Ishikawa (cell line): Measurements from ENCODE around the gene SZT2.

ENCODE experiments used
- CEBPB ChIP-seq: IDR thresholded peaks from 2 replicates; pipeline ENCODE4 v1.6.1; 2012
- CREB1 ChIP-seq: IDR thresholded peaks from 2 replicates; pipeline ENCODE4 v1.6.1; 2012; ENCODE audit warnings: low read depth
- EGR1 ChIP-seq: IDR thresholded peaks from 2 replicates; pipeline ENCODE4 v1.6.1; 2012
- EP300 ChIP-seq: IDR thresholded peaks from 2 replicates; pipeline ENCODE4 v1.6.1; 2012; ENCODE audit warnings: borderline replicate concordance
- FOXM1 ChIP-seq: IDR thresholded peaks from 2 replicates; pipeline ENCODE4 v1.6.1; 2012; ENCODE audit warnings: low read depth, borderline replicate concordance
- NFIC ChIP-seq: IDR thresholded peaks from 2 replicates; pipeline ENCODE4 v1.6.1; 2012
- RAD21 ChIP-seq: IDR thresholded peaks from 2 replicates; pipeline ENCODE4 v1.6.1; 2012; ENCODE audit warnings: low read depth
- TAF1 ChIP-seq: IDR thresholded peaks from 2 replicates; pipeline ENCODE4 v1.6.1; 2012; ENCODE audit warnings: low read depth, mild to moderate bottlenecking
- TCF12 ChIP-seq: IDR thresholded peaks from 2 replicates; pipeline ENCODE4 v1.6.1; 2012; ENCODE audit warnings: low read depth
- TEAD4 ChIP-seq: IDR thresholded peaks from 2 replicates; pipeline ENCODE4 v1.6.1; 2012
- YY1 ChIP-seq: IDR thresholded peaks from 2 replicates; pipeline ENCODE4 v1.6.1; 2012; ENCODE audit warnings: low read depth
- ZBTB7A ChIP-seq: IDR thresholded peaks from 2 replicates; pipeline ENCODE4 v1.6.1; 2012; ENCODE audit warnings: low read depth
- TF ChIP-seq, protein P1 (sequence below): IDR thresholded peaks from 2 replicates; pipeline ENCODE4 v1.6.1; 2012; ENCODE audit warnings: low read depth, mild to moderate bottlenecking
- TF ChIP-seq, protein P2 (sequence below): IDR thresholded peaks from 2 replicates; pipeline ENCODE4 v1.6.1; 2012
- TF ChIP-seq, protein P3 (sequence below): IDR thresholded peaks from 2 replicates; pipeline ENCODE4 v1.6.1; 2012

The SZT2 gene

DNA sequence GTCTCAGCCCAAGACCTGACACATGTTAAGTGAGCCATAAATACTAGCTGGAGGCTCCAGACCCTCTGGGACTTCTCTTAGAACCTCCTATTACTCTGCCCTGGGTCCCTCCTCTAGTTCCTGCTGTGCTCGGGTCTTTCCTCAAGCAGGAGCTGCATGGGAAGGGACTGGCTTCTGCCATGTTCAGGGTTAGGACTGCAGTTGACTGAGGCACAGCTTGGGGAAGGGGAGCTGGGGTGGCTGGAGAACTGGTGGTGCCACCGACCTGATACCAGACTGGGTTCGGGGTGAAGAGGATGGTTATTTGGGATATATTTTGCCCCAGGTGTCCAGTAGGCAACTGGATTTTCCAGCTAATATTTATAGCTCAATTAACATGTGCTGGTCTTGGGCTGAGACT, 48.3 kb downstream of the SZT2 start:
- no peak for TF ChIP-seq YY1
- no peak for TF ChIP-seq TAF1
- no peak for TF ChIP-seq ZBTB7A
- TF ChIP-seq CREB1 = no peak
- no peak for TF ChIP-seq EP300
- no peak for TF ChIP-seq TCF12
- TF ChIP-seq RAD21 = no peak

DNA sequence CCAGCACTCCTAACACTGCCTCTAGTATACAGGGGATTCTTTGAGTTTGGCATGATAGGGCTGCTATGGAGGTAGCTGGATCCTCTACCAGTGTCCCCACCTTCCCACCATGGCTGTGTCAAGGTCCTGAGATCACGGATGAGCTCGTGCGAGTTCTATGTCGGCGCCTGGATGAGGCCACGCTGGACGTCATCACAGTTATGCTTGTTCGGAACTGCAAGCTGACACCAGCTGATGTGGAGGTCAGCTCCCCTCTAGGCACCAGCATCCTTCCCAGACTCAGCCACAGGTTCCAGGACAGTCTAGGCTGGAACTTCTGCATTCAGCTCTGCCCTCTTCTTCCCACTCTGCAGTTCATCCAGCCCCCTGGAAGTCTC, 48.9 kb downstream of the SZT2 start:
- TF ChIP-seq CEBPB (no peak), YY1 (no peak), CREB1 (no peak), NFIC (no peak)
- TF ChIP-seq, protein P1, sequence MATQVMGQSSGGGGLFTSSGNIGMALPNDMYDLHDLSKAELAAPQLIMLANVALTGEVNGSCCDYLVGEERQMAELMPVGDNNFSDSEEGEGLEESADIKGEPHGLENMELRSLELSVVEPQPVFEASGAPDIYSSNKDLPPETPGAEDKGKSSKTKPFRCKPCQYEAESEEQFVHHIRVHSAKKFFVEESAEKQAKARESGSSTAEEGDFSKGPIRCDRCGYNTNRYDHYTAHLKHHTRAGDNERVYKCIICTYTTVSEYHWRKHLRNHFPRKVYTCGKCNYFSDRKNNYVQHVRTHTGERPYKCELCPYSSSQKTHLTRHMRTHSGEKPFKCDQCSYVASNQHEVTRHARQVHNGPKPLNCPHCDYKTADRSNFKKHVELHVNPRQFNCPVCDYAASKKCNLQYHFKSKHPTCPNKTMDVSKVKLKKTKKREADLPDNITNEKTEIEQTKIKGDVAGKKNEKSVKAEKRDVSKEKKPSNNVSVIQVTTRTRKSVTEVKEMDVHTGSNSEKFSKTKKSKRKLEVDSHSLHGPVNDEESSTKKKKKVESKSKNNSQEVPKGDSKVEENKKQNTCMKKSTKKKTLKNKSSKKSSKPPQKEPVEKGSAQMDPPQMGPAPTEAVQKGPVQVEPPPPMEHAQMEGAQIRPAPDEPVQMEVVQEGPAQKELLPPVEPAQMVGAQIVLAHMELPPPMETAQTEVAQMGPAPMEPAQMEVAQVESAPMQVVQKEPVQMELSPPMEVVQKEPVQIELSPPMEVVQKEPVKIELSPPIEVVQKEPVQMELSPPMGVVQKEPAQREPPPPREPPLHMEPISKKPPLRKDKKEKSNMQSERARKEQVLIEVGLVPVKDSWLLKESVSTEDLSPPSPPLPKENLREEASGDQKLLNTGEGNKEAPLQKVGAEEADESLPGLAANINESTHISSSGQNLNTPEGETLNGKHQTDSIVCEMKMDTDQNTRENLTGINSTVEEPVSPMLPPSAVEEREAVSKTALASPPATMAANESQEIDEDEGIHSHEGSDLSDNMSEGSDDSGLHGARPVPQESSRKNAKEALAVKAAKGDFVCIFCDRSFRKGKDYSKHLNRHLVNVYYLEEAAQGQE = no peak

DNA sequence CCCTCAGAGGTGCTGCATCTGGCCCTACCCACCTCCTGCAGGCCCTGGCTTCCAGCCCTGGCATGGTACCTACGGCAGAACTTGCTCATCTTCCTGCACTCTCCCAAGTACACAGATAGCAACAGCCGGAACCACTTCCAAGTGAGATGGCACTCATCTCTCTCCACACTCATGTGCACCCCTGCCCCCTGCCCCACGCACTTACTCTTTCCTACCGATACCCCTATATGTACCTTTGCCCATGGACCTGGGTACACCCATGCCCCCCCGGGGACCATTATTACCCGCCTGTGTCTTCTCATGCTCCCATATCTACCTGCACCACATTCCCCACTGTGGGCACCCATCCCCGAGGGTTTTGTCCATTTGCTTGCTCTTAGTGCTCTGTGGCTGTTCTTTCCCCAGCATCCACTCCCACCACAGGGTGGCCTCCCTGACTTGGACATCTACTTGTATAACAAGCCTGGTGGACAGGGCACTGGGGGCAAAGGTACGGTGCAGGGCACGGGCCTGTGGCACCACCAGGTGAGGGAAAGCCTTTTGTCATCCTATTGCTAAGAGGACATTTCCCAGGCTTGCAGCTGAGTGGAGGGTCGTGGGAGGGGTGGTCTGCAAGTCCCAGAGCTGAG, 49.4 kb downstream of the SZT2 start:
- TF ChIP-seq TAF1 = no peak
- no peak for TF ChIP-seq CREB1
- no peak for TF ChIP-seq TEAD4
- TF ChIP-seq TCF12 = no peak
- TF ChIP-seq YY1 = no peak
- no peak for TF ChIP-seq EGR1
- TF ChIP-seq, protein P1 = no peak
- TF ChIP-seq CEBPB = no peak
- no peak for TF ChIP-seq EP300
- TF ChIP-seq, protein P2, sequence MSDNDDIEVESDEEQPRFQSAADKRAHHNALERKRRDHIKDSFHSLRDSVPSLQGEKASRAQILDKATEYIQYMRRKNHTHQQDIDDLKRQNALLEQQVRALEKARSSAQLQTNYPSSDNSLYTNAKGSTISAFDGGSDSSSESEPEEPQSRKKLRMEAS = no peak
- TF ChIP-seq RAD21 = no peak
- TF ChIP-seq, protein P3, sequence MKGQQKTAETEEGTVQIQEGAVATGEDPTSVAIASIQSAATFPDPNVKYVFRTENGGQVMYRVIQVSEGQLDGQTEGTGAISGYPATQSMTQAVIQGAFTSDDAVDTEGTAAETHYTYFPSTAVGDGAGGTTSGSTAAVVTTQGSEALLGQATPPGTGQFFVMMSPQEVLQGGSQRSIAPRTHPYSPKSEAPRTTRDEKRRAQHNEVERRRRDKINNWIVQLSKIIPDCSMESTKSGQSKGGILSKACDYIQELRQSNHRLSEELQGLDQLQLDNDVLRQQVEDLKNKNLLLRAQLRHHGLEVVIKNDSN = no peak
- TF ChIP-seq NFIC = no peak
- no peak for TF ChIP-seq ZBTB7A
- TF ChIP-seq FOXM1 = no peak

DNA sequence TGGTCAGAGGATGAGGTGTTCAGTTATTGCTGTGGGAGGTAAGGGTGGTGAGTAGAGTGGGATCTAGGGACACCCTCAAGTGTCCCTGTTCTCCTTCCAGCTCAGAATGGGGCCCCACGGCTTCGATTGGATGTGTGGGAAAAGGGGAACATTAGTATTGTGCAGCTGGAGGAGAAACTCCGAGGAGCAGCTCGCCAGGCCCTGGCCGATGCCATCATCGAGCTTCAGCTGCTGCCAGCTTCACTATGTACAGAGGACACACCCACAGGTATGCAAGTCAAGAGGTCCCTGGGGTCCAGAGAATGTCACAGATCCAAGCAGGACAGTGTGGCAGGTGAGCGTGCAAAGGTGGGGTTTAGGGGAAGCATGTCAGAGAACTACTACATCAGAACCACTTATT, 50.1 kb downstream of the SZT2 start:
- no peak for TF ChIP-seq TAF1
- TF ChIP-seq, protein P1 = no peak
- TF ChIP-seq NFIC = no peak
- no peak for TF ChIP-seq ZBTB7A
- TF ChIP-seq YY1 = no peak
- no peak for TF ChIP-seq EP300
- TF ChIP-seq TEAD4 = no peak
- no peak for TF ChIP-seq CREB1
- TF ChIP-seq TCF12 = no peak
- TF ChIP-seq, protein P2 = no peak
- no peak for TF ChIP-seq RAD21
- no peak for TF ChIP-seq FOXM1

DNA sequence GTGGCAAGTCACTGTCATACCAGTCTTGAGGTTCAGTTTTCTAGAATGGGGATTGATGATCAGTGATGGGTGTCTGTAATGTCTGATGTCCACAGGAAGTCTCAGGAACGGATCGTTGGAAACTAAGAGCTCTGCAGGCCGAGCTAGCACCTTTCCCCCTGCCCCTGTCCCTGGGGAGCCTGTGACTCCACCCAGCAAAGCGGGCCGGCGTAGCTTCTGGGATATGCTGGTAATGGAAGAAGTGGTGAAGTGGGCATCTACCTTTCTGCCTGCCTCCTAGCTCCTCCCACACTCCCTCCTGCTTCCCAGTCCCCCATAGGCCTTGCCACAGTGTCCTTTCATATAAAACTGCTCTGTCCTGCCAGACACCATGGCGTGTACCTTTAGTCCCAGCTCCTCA, 50.7 kb downstream of the SZT2 start:
- no peak for TF ChIP-seq CEBPB
- TF ChIP-seq CREB1 = no peak
- TF ChIP-seq TCF12 = no peak
- no peak for TF ChIP-seq ZBTB7A
- no peak for TF ChIP-seq EGR1
- no peak for TF ChIP-seq YY1
- TF ChIP-seq, protein P2 = no peak
- no peak for TF ChIP-seq FOXM1
- TF ChIP-seq EP300 = no peak
- TF ChIP-seq, protein P3 = no peak
- no peak for TF ChIP-seq TEAD4
- TF ChIP-seq NFIC = no peak
